AML-193 (cell line): ENCODE results near the gene HTR1D.

Experiments used
- DNase-seq, 2 experiments: peaks; one replicate each; lab custom pipeline; 2025; lab: John Stamatoyannopoulos, UW

HTR1D gene

GRCh38 chr1:23184212-23184934 lies 32.9 kb downstream of the HTR1D start:
- peak; percentile 20 to 37 for DNase-seq

- no peak for DNase-seq
Observed at GRCh38 chr1:23179862-23180261, 37.4 kb downstream of the HTR1D start.

GRCh38 chr1:23178950-23179349 lies 38.4 kb downstream of the HTR1D start:
- peak; percentile 7 to 18 for DNase-seq

GRCh38 chr1:23178414-23178813 lies 38.9 kb downstream of the HTR1D start:
- DNase-seq: no peak

- DNase-seq: peak; percentile 19 to 28
Observed at GRCh38 chr1:23177438-23178380, 39.6 kb downstream of the HTR1D start.

GRCh38 chr1:23177031-23177430 lies 40.3 kb downstream of the HTR1D start:
- DNase-seq: no peak

GRCh38 chr1:23174426-23175110 lies 42.7 kb downstream of the HTR1D start:
- DNase-seq: no peak

- DNase-seq: no peak
Observed at GRCh38 chr1:23171181-23171755, 46.0 kb downstream of the HTR1D start.

GRCh38 chr1:23169727-23170335 lies 47.5 kb downstream of the HTR1D start:
- peak; percentile 94 to 96 for DNase-seq

- no peak for DNase-seq
Observed at GRCh38 chr1:23169195-23169575, 48.1 kb downstream of the HTR1D start.

- DNase-seq: peak; percentile 49 to 69
Observed at GRCh38 chr1:23168445-23169194, 48.7 kb downstream of the HTR1D start, which contains the start of gene LUZP1. Gene LUZP1, minus strand, starts transcription at chr1:23168856.

GRCh38 chr1:23168079-23168444 lies 49.2 kb downstream of the HTR1D start:
- peak; percentile 16 to 22 for DNase-seq

GRCh38 chr1:23167353-23168078 lies 49.8 kb downstream of the HTR1D start:
- peak in 1 of 2 experiments; percentile 6 for DNase-seq

- no peak for DNase-seq
Observed at GRCh38 chr1:23166854-23167253, 50.4 kb downstream of the HTR1D start.

- no peak for DNase-seq
Observed at GRCh38 chr1:23163395-23163794, 53.9 kb downstream of the HTR1D start.

GRCh38 chr1:23159963-23160877 lies 57.1 kb downstream of the HTR1D start:
- DNase-seq: no peak

GRCh38 chr1:23156940-23157339 lies 60.4 kb downstream of the HTR1D start:
- no peak for DNase-seq

GRCh38 chr1:23152966-23153684 lies 64.2 kb downstream of the HTR1D start:
- no peak for DNase-seq
